MM.1S (cell line): ENCODE results near the gene PPEF1.

Experiments used
- DNase-seq: peaks from one replicate; pipeline ENCODE4 v3.0.0-alpha.2; 2015
- H2AFZ ChIP-seq: fragments of 300-600 bp; sonication (generic); 2 replicates; pipeline ENCODE4 v1.6.0; 2016; ENCODE audit warnings: antibody characterized with exemption, low read length
- H3F3A ChIP-seq: fragments of 300-600 bp; sonication (generic); 2 replicates; pipeline ENCODE4 v1.6.1; 2016; ENCODE audit warnings: mild to moderate bottlenecking, antibody characterized with exemption, low read length, moderate library complexity, mixed read lengths; ENCODE audit not compliant: insufficient read depth
- H3K27ac ChIP-seq: fragments of 300-600 bp; sonication (generic); 2 replicates; pipeline ENCODE4 v1.5.1; 2016; ENCODE audit warnings: mild to moderate bottlenecking, low read length
- H3K27me3 ChIP-seq: fragments of 300-600 bp; sonication (generic); replicated peaks from 2 replicates; pipeline ENCODE4 v1.6.0; 2016; ENCODE audit warnings: low read length; ENCODE audit not compliant: insufficient read depth
- H3K36me3 ChIP-seq: fragments of 300-600 bp; sonication (generic); replicated peaks from 2 replicates; pipeline ENCODE4 v1.6.1; 2016; ENCODE audit warnings: mild to moderate bottlenecking, low read length, mixed read lengths; ENCODE audit not compliant: insufficient read depth
- H3K4me1 ChIP-seq: fragments of 300-600 bp; sonication (generic); 2 replicates; pipeline ENCODE4 v1.6.1; 2016; ENCODE audit warnings: low read length, mixed read lengths
- H3K4me2 ChIP-seq: fragments of 300-600 bp; sonication (generic); 2 replicates; pipeline ENCODE4 v1.6.0; 2016; ENCODE audit warnings: low read depth, low read length
- H3K4me3 ChIP-seq: fragments of 300-600 bp; sonication (generic); 2 replicates; pipeline ENCODE4 v1.5.1; 2016; ENCODE audit warnings: low read length, mixed read lengths
- H3K79me2 ChIP-seq: fragments of 300-600 bp; sonication (generic); 2 replicates; pipeline ENCODE4 v1.6.1; 2016; ENCODE audit warnings: mixed run types, low read length, mixed read lengths
- H3K9ac ChIP-seq: fragments of 300-600 bp; sonication (generic); 2 replicates; pipeline ENCODE4 v1.6.1; 2016; ENCODE audit warnings: low read length, mixed read lengths
- H3K9me2 ChIP-seq: fragments of 300-600 bp; sonication (generic); replicated peaks from 2 replicates; pipeline ENCODE4 v1.6.1; 2016; ENCODE audit warnings: mild to moderate bottlenecking, low read length, mixed read lengths; ENCODE audit not compliant: insufficient read depth
- H3K9me3 ChIP-seq: fragments of 300-600 bp; sonication (generic); replicated peaks from 2 replicates; pipeline ENCODE4 v1.6.1; 2016; ENCODE audit warnings: mild to moderate bottlenecking, low read length, mixed read lengths; ENCODE audit not compliant: insufficient read depth
- H4K20me1 ChIP-seq: fragments of 300-600 bp; sonication (generic); 2 replicates; pipeline ENCODE4 v1.6.1; 2016; ENCODE audit warnings: mild to moderate bottlenecking, low read length, moderate library complexity, mixed read lengths; ENCODE audit not compliant: insufficient read depth
- CTCF ChIP-seq: fragments of 300-600 bp; sonication (generic); IDR thresholded peaks from 2 replicates; pipeline ENCODE4 v1.5.1; 2016; ENCODE audit warnings: antibody characterized with exemption, low read length, mixed read lengths
- EZH2 ChIP-seq: fragments of 300-600 bp; sonication (generic); optimal IDR thresholded peaks from 2 replicates; pipeline ENCODE3; 2017; ENCODE audit warnings: low read depth, mild to moderate bottlenecking, antibody characterized with exemption, low read length, mixed read lengths
- EZH2phosphoT487 ChIP-seq: fragments of 300-600 bp; sonication (generic); IDR thresholded peaks from 2 replicates; pipeline ENCODE4 v1.6.1; 2018; ENCODE audit warnings: antibody characterized with exemption, low read length

Gene PPEF1, protein sequence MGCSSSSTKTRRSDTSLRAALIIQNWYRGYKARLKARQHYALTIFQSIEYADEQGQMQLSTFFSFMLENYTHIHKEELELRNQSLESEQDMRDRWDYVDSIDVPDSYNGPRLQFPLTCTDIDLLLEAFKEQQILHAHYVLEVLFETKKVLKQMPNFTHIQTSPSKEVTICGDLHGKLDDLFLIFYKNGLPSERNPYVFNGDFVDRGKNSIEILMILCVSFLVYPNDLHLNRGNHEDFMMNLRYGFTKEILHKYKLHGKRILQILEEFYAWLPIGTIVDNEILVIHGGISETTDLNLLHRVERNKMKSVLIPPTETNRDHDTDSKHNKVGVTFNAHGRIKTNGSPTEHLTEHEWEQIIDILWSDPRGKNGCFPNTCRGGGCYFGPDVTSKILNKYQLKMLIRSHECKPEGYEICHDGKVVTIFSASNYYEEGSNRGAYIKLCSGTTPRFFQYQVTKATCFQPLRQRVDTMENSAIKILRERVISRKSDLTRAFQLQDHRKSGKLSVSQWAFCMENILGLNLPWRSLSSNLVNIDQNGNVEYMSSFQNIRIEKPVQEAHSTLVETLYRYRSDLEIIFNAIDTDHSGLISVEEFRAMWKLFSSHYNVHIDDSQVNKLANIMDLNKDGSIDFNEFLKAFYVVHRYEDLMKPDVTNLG

DNA sequence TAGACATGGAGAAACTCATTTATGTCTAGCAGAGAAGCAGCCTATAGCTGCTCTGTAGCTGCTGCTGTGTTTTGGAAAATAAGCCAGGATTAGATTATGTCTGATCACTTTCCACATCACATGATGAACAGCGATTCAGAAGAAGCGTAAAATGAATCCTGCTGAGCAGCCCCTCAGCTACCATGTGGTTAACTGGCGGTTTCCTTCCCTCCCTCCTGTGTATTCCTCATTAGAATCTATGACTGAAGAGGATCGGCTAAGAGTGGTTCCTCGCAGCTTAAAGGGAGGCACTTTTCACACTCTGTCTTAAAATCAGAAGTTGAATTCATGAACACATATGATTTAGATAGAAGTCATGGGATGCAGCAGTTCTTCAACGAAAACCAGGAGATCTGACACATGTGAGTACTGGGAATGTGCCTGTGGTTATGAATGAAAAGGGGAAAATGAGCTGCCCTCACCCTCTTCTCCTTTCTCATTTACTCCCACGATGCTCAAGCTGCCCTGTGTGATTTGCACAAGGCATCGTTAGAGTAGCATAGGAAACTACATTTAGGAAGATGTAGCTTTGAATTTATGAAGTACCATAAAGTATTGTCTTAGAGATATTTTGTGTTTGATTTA lies at the start of gene PPEF1:
TSS of gene PPEF1 (plus strand) at position 220 of the 624 bp plus-strand sequence. CDS start at position 356, 136 bp downstream.
- TF ChIP-seq CTCF: no peak
- no peak for TF ChIP-seq EZH2
- Histone ChIP-seq H3K9me3 (no peaks in the 10 kb centered on the region), H3K9me2 (no peaks in the 10 kb centered on the region), H3F3A (no peaks in the 10 kb centered on the region), H3K9ac (no peak within 1 kb of the TSS), H3K36me3 (no peaks in the 10 kb centered on the region), H3K27me3 (no peaks in the 10 kb centered on the region), H3K79me2 (no peaks in the 10 kb centered on the region), H2AFZ (no peak within 1 kb of the TSS), H3K4me3 (no peak within 1 kb of the TSS), H4K20me1 (no peaks in the 10 kb centered on the region), H3K4me2 (no peak within 1 kb of the TSS), H3K4me1 (no peaks in the 10 kb centered on the region), H3K27ac (no peak within 1 kb of the TSS)
- no peak for DNase-seq

DNA sequence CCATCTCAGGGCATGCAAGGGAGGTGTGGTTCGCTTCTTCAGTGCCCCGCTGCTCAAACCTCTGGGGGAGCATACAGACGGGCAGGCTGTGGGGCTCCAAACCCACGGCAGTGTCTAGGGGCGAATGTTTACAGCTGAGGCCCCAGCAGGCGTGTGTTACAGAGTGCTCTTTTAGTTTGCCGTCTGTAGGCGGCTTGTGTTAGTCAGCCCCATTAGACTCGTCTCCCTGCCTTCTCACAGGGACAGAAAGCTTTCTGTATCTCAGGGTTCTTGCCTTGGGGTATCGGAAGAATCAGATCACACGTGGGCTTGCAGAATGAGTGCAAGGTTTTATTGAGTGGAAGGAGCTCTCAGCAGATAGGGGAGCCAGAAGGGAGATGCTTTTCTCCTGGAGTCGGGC lies 46.2 kb upstream of the PPEF1 start:
- H3K36me3 ChIP-seq: no peaks in the 10 kb centered on the region
- H3K9me3 ChIP-seq: no peaks in the 10 kb centered on the region
- H4K20me1 ChIP-seq: no peaks in the 10 kb centered on the region
- H3K27ac ChIP-seq: no peak overlapping the region
- H3F3A ChIP-seq: no peaks in the 10 kb centered on the region
- H3K4me1 ChIP-seq: no peaks in the 10 kb centered on the region
- H3K9ac ChIP-seq: no peak overlapping the region
- DNase-seq: no peak
- no peak for TF ChIP-seq EZH2phosphoT487
- TF ChIP-seq EZH2: no peak
- no peak for TF ChIP-seq CTCF
- no peaks in the 10 kb centered on the region for H3K9me2 ChIP-seq
- no peak overlapping the region for H3K4me3 ChIP-seq
- no peaks in the 10 kb centered on the region for H3K27me3 ChIP-seq
- H3K4me2 ChIP-seq: no peak overlapping the region
- no peaks in the 10 kb centered on the region for H3K79me2 ChIP-seq
- H2AFZ ChIP-seq: no peak overlapping the region

DNA sequence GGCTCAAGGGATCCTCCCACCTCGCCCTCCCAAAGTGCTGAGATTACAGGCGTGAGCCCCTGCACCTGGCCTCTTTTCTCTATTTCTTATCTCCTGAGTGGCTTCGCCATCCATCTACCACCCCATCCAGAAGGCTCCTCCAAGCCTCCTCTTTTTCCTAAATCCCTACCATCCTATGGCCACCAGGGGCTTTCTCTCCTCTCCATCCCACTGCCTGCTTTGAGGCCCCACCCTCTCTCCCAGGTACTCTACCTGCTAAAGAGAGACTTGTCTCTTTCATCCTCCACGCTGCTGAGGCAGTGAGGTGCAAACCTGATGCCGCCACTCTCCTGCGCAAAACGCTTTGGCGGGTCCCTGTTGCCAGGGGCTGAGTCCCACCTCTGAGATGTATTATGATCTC lies 42.5 kb upstream of the PPEF1 start:
- H3K79me2 ChIP-seq: no peaks in the 10 kb centered on the region
- no peak overlapping the region for H3K4me2 ChIP-seq
- no peak overlapping the region for H3K9ac ChIP-seq
- no peaks in the 10 kb centered on the region for H3K27me3 ChIP-seq
- H3F3A ChIP-seq: no peaks in the 10 kb centered on the region
- no peaks in the 10 kb centered on the region for H4K20me1 ChIP-seq
- H3K9me2 ChIP-seq: no peaks in the 10 kb centered on the region
- H3K4me1 ChIP-seq: no peaks in the 10 kb centered on the region
- no peak overlapping the region for H3K27ac ChIP-seq
- H2AFZ ChIP-seq: no peak overlapping the region
- H3K36me3 ChIP-seq: no peaks in the 10 kb centered on the region
- no peaks in the 10 kb centered on the region for H3K9me3 ChIP-seq
- DNase-seq: no peak
- TF ChIP-seq EZH2: no peak
- TF ChIP-seq CTCF: no peak
- no peak for TF ChIP-seq EZH2phosphoT487
- H3K4me3 ChIP-seq: no peak overlapping the region
